H1 (cell line): ENCODE data around the gene CLIP4. TPM values are rescaled to one million over a fixed set of nuclear protein-coding genes. Genes with fewer than 3 reads are reported as not detected.

ENCODE experiments used
- BACH1 ChIP-seq: IDR thresholded peaks from 2 replicates; pipeline ENCODE4 v1.6.1; 2012; ENCODE audit warnings: low read length, improper control_type of control experiment
- HDAC2 ChIP-seq, 2 experiments: fragments of 300-600 bp in 1 of 2; sonication (generic) in 1 of 2; IDR thresholded peaks; 2 replicates each; pipeline ENCODE4 v1.6.1; 2011 to 2012; ENCODE audit warnings: low read depth in 2 of 2, low read length in 2 of 2, mild to moderate bottlenecking in 2 of 2, moderate library complexity in 2 of 2, borderline replicate concordance in 1 of 2, inconsistent platforms in 1 of 2
- polyA plus RNA-seq, 7 experiments: library from polyadenylated mRNA; depleted of rRNA in 3 of 7; stranded (reverse) in 5 of 7; unstranded in 2 of 7; fragments of >200 nt in 5 of 7; fragments of 200-250 nt in 2 of 7; gene quantifications; 1 replicate in 5 of 7; 2 replicates in 1 of 7; 4 replicates in 1 of 7; pipeline versions ENCODE4 v1.2.1 to v1.2.3, GENCODE V29; 2011 to 2013; ENCODE audit warnings: missing spikeins in 2 of 7, mixed read lengths in 2 of 7
- total RNA-seq: library from RNA; stranded (reverse); fragmentation: NEBNext Ultra II Directional; extraction: Animal tissue kit (Norgen Biotek cat#: 25700); gene quantifications from 2 replicates; pipeline ENCODE4 v1.2.1, GENCODE V29; 2021

The CLIP4 gene
- total and polyA plus RNA-seq, 2 of the 8 experiments (the other 6 are each of a cell fraction or from before 2014, with no cell fraction given), result 0.08 to 0.09 TPM

DNA sequence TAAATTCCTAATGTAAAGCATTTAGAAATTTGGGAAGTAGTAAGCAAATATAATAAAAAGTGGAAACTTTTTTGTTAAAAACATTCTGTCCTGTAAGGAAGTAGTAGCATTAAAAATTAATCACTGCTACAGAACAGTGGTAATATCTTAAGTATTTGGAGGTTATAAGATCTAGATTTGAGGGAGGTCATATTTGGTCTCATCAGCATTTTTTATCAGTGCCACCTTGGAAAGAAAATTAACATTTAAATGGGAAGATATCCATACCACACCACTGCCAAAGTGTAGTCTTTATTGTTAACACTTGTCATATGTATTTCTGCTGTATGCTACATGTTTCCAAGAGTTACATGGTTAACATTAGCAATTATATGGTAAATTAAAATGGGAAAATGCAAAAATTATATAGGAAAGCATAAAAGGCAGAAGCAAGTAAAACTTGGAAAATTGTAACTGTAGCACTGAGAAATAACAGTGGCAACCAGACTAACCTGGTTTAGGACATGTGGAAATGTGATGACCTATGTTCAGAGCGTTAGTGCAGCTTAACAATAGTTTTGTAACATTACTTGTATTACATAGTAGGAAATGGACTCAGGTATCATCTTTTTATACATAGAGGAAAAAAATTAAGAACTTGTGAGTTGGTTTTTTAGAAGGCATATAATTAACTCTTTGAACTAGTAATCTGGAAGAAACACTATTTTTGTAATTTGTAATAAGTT is 47.2 kb downstream of the CLIP4 start (continued):
- TF ChIP-seq HDAC2 (IDR thresholded peaks at IDR 0.05; ENCODE audit: borderline replicate concordance in 1 of 2, low read depth in 2 of 2, low read length in 2 of 2) (no peak), BACH1 (no peak)
